HG03354 (cell line): ENCODE results near the gene FBXW8.

ENCODE experiments used
- ATAC-seq: cut with Tn5 transposase; IDR thresholded peaks from one replicate; pipeline ENCODE4 v1.9.1; 2021; ENCODE audit warnings: mild to moderate bottlenecking; ENCODE audit not compliant: unreplicated experiment, poor library complexity, severe bottlenecking

The FBXW8 gene

GRCh38 chr12:116882742-116883141, 28.0 kb upstream of the FBXW8 start:
- no peak for ATAC-seq

- no peak for ATAC-seq
These were observed 25.9 kb upstream of the FBXW8 start for GRCh38 chr12:116884871-116885270.

- ATAC-seq, result peak; percentile 43
These were observed 25.3 kb upstream of the FBXW8 start for GRCh38 chr12:116885491-116885890.

- ATAC-seq, result no peak
These were observed 23.5 kb upstream of the FBXW8 start for GRCh38 chr12:116887244-116887643.

GRCh38 chr12:116887897-116888296, 22.9 kb upstream of the FBXW8 start:
- ATAC-seq, result no peak

GRCh38 chr12:116890330-116890729, 20.4 kb upstream of the FBXW8 start:
- no peak for ATAC-seq

- ATAC-seq, result no peak
These were observed 19.7 kb upstream of the FBXW8 start for GRCh38 chr12:116891019-116891418.

- ATAC-seq, result no peak
These were observed 18.2 kb upstream of the FBXW8 start for GRCh38 chr12:116892349-116893140.

GRCh38 chr12:116894913-116895312, 15.8 kb upstream of the FBXW8 start:
- no peak for ATAC-seq

- ATAC-seq, result no peak
These were observed 14.3 kb upstream of the FBXW8 start for GRCh38 chr12:116896411-116896924.

GRCh38 chr12:116897476-116897875, 13.3 kb upstream of the FBXW8 start:
- no peak for ATAC-seq

GRCh38 chr12:116898669-116899068, 12.1 kb upstream of the FBXW8 start:
- ATAC-seq, result no peak

GRCh38 chr12:116901612-116902011, 9.1 kb upstream of the FBXW8 start:
- ATAC-seq, result no peak

GRCh38 chr12:116903818-116904217, 6.9 kb upstream of the FBXW8 start:
- ATAC-seq, result no peak

GRCh38 chr12:116906285-116906684, 4.5 kb upstream of the FBXW8 start:
- ATAC-seq, result no peak

GRCh38 chr12:116910280-116910644, 488 bp upstream of the FBXW8 start:
- no peak for ATAC-seq

- ATAC-seq, result no peak
These were observed 4.6 kb downstream of the FBXW8 start for GRCh38 chr12:116915326-116915725.

GRCh38 chr12:116916122-116916521, 5.4 kb downstream of the FBXW8 start:
- ATAC-seq, result no peak

GRCh38 chr12:116916714-116917114, 6.0 kb downstream of the FBXW8 start:
- ATAC-seq, result peak; percentile 93

GRCh38 chr12:116918464-116918863, 7.7 kb downstream of the FBXW8 start:
- ATAC-seq, result no peak

- no peak for ATAC-seq
These were observed 8.5 kb downstream of the FBXW8 start for GRCh38 chr12:116919247-116919661.
